ENCODE data around the gene KCNIP4. TPM values are rescaled to one million over a fixed set of nuclear protein-coding genes. Genes with fewer than 3 reads are reported as not detected.

Gene KCNIP4
- total RNA-seq, 1 donor from 2014 or later, result not detected

DNA sequence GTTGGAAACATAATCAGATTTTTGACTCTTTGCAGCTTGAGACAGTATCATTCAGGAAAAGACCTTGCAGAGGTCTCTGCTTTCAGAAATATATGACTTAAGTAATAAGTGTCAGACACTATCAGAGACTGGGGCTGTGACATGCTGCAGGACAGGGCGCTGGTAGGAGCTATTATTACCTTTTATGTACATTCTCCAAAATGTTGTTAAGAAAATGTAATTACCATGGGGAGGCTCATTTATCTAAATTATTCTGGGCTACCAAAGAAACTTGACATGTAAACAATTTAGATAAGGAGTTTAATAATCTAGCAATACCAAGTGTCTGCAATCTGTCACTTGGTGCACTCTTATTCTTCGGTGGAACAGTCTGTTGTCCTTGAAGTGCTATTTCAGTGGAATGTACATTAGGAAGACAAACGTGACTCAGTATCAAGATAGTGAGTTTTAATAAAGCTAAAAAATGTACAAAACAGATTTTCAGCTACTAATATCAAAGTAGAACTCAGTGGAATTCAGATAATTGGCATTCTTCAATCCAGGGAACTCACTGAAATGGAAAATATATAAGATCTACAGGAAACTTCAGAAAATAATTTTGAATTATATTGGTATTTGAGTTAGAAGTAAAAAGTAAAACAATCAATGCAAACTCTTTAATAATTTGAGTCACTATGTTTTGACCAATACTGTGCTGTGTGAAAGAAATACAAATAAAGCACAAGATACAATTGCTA is 214.5 kb downstream of the KCNIP4 start:
- no peak for ATAC-seq
- DNase-seq (ENCODE audit: low spot score), result no peak
- intact Hi-C loops (cut with DNase I), result no loop called here

GRCh38 chr4:21728304-21728703 is 220.3 kb downstream of the KCNIP4 start:
- intact Hi-C loops (cut with DNase I), result no loop called here
- DNase-seq (ENCODE audit: low spot score), result no peak
- ATAC-seq, result no peak

GRCh38 chr4:21726255-21726815 is 222.2 kb downstream of the KCNIP4 start:
- DNase-seq (ENCODE audit: low spot score) (no peak), ATAC-seq (no peak)
- intact Hi-C loops (cut with DNase I), result no loop called here

DNA sequence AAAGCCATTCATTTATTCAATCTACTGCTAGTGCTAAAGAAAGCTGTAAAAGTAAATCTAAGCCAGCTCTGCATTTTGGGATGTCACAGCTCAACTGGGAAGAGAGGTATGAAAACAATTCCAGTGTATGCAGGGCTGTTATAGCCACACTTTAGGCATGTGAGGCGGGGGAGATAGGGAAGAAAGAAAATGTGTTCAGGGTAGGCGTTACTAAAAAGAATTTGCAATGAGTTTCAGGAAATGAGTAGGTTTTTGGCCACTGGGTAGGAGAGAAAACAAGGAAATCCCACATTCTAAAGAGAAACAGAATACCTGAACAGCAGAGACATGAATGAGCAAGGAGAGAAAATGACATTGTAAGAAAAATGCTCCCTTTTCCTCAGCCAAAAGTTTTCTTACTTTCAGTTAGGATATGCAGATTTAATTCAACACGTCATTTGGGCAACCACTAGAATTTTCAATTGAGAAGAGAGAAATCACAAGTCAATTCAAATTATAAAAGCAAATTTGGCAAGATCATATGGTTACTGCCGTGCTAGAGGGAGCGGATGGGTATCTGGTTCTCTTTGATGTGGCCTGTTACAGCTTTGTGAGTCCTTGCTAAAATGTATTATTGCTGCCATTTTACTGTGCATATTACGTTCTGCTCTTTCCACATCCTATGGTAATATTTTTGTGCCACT is 226.3 kb downstream of the KCNIP4 start:
- no peak for ATAC-seq
- intact Hi-C loops (cut with DNase I), result no loop called here
- DNase-seq (ENCODE audit: low spot score), result no peak

DNA sequence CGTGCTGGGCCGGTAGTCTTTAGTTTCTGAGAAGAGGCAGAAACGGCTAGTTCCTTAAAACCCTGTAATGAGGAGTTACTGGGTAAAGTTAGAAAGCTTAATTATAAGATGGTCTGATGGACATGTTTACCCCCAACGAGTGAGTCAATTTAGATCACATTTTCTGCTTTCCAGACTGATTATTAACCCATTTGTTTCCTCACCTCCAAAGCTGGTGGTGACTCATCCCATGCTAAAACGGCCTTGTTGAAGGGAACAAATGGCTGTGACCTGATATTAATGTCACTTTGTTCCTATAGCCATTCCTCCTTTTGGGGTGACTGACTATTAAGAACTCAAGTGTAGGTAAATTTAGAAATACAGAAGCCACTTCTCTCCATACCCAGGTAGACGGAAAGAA is 232.0 kb downstream of the KCNIP4 start:
- ATAC-seq, result no peak
- intact Hi-C loops (cut with DNase I), result no loop called here
- no peak for DNase-seq (ENCODE audit: low spot score)

GRCh38 chr4:21710179-21710835 is 238.3 kb downstream of the KCNIP4 start:
- intact Hi-C loops (cut with DNase I), result no loop called here
- DNase-seq (ENCODE audit: low spot score), result no peak
- ATAC-seq, result no peak

DNA sequence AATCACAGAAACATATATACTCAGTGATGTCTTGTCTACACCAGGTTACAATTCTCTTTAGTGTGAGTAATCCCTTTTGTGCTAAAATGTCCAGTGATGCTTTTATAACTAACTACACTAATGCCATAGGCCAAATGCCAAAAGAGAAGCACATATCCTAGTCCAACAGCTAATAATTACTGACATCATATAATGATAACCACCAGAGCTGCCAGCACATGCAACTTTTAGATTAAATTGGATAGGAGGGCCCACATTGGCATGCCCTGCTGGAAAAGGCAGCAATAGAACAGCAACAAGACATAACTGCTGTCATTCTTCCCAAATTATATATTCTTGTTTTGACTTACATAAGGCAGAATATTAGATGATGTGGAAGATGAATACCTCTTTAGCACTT is 238.8 kb downstream of the KCNIP4 start:
- no peak for ATAC-seq
- intact Hi-C loops (cut with DNase I), result no loop called here
- DNase-seq (ENCODE audit: low spot score), result no peak

DNA sequence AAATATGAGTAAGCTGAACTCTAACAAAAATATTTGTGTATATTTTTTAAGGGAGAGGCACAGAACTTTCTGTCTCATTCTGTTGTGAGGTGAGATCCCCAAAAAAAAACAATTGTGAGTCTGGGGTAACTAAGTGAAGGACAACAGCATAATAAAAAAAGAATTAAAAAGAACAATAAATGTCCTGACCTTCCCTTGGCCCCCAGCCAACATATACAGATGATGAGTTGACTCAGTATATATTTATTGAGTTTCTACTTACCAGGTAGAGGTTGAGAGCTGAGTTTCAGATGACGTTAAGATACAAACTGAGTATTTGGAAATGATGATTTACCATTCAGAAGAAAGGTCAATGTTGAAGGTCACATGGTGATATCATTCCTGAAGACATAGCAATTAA is 239.5 kb downstream of the KCNIP4 start:
- intact Hi-C loops (cut with DNase I), result no loop called here
- no peak for ATAC-seq
- no peak for DNase-seq (ENCODE audit: low spot score)

DNA sequence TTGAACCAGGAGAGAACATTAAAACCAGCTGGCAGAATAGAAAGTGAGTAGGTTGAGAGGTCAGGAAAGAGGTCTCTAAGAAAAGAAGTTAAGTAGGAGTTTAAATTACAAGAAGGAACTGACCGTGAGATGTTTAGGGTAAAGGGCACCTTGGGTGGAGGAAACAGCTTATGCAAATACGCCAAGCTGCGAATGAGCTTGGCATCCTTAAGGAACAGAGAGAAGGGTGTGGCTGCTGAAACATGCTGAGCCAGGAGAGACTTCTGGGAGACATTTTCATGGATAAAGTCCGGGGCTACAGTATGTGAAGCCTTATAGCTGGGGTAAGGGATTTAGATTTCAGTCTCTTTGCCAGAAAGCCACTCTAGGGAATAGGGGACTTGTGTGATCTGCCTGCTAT is 249.1 kb downstream of the KCNIP4 start:
- intact Hi-C loops (cut with DNase I), result no loop called here
- no peak for ATAC-seq
- no peak for DNase-seq (ENCODE audit: low spot score)

- ATAC-seq (no peak), DNase-seq (ENCODE audit: low spot score) (no peak)
- intact Hi-C loops (cut with DNase I), result no loop called here
These were observed 251.0 kb downstream of the KCNIP4 start for GRCh38 chr4:21697583-21697982.

GRCh38 chr4:21695141-21695540 is 253.4 kb downstream of the KCNIP4 start:
- intact Hi-C loops (cut with DNase I), result no loop called here
- no peak for DNase-seq (ENCODE audit: low spot score)
- ATAC-seq, result no peak

DNA sequence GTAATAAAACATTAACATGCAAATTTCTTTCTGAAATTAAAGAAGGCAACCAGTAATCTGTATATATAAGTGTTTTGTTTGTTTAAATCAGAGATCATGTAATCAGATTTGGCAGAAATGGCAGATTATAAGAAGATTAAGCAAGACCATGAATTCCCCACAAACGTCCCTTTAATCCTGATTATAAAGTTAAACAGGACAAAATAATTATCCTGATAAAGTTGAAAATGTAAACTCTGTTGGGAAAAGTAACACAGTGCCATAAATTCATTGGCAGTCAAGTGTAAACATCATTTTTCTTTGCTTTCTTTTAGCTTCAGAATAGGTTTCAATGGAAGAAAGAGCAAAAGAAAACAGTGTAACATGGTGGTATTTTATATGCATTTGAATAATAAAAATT is 256.3 kb downstream of the KCNIP4 start:
- DNase-seq (ENCODE audit: low spot score) (no peak), ATAC-seq (no peak)
- intact Hi-C loops (cut with DNase I), result no loop called here

GRCh38 chr4:21688596-21689265 is 259.8 kb downstream of the KCNIP4 start:
- intact Hi-C loops (cut with DNase I), result no loop called here
- no peak for ATAC-seq
- no peak for DNase-seq (ENCODE audit: low spot score)

DNA sequence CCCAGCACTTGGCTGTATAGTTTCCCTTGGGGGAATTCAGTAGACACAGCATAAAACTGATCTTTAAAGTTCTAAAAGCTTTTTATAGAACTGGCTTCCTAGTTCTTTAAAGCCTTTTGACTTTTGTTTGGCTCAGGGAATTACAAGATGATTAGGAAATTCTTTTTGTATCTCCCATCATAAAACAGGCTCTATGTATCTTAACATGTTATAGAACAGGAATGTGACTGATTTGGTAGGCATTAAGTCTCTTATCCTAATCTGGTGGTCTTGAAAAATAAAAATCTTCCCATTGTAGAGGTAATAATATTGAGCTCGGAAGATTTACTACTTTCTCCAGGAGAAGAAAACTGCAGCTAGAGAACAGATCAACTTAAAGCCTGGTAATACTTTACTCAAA is 262.7 kb downstream of the KCNIP4 start:
- ATAC-seq (no peak), DNase-seq (ENCODE audit: low spot score) (no peak)
- intact Hi-C loops (cut with DNase I), result no loop called here

GRCh38 chr4:21680326-21680898 is 268.2 kb downstream of the KCNIP4 start:
- ATAC-seq (no peak), DNase-seq (ENCODE audit: low spot score) (no peak)
- intact Hi-C loops (cut with DNase I), result no loop called here

GRCh38 chr4:21678711-21679110 is 269.9 kb downstream of the KCNIP4 start:
- DNase-seq (ENCODE audit: low spot score) (no peak), ATAC-seq (no peak)
- intact Hi-C loops (cut with DNase I), result no loop called here

DNA sequence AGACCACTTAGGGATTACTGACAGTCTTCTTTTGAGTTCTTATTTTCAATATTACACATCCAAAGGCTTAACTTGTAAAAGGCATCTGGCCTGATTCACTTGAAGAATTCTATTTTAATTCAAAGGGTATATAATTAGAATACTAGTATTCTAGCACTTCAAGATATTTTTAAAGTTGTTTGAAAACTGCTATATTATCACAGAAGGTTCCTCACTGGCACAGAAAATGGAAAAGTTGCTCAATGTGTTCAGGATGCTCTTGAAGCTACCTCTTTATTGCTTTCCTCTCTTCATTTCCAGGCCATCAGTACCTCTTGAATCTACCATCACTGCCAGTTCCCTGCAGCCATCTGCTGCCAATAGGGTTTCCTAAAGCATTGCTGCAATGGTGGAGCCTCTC is 271.4 kb downstream of the KCNIP4 start:
- intact Hi-C loops (cut with DNase I), result no loop called here
- DNase-seq (ENCODE audit: low spot score), result no peak
- no peak for ATAC-seq

- DNase-seq (ENCODE audit: low spot score) (no peak), ATAC-seq (no peak)
- intact Hi-C loops (cut with DNase I), result no loop called here
These were observed 284.2 kb downstream of the KCNIP4 start for GRCh38 chr4:21664355-21664754.

- DNase-seq (ENCODE audit: low spot score) (no peak), ATAC-seq (no peak)
- intact Hi-C loops (cut with DNase I), result no loop called here
These were observed 291.7 kb downstream of the KCNIP4 start for GRCh38 chr4:21656832-21657231.
